22Rv1 (cell line): ENCODE results near the gene SPECC1.

Experiments
- CTCF ChIP-seq: fragments of 450-650 bp; IDR thresholded peaks from 2 replicates; pipeline ENCODE4 v1.5.1; 2017; ENCODE audit warnings: mild to moderate bottlenecking
- ZFX ChIP-seq: fragments of 450-650 bp; IDR thresholded peaks from 2 replicates; pipeline ENCODE4 v1.6.1; 2017; ENCODE audit warnings: antibody characterized with exemption, borderline replicate concordance

- TF ChIP-seq CTCF (no peak), ZFX (no peak)
These were observed 215.2 kb downstream of the SPECC1 start for GRCh38 chr17:20224379-20224778.
